AG10803 (cell line): Measurements from ENCODE around the gene BDKRB2.

Experiments used
- DNase-seq: peaks from one replicate; pipeline ENCODE4 v3.0.0; 2010; ENCODE audit warnings: low read depth
- H3K4me3 ChIP-seq: 2 replicates; pipeline ENCODE4 v1.5.1; 2011; ENCODE audit warnings: mild to moderate bottlenecking, low read length, control low read depth
- CTCF ChIP-seq: conservative IDR thresholded peaks from 2 replicates; pipeline ENCODE4 v1.5.1; 2011; ENCODE audit warnings: mild to moderate bottlenecking, low read length, control low read depth, inconsistent platforms

BDKRB2 gene

GRCh38 chr14:96207686-96208085 is 3.0 kb downstream of the BDKRB2 start:
- no peak for DNase-seq
- no peak overlapping the region for H3K4me3 ChIP-seq
- TF ChIP-seq CTCF, result no peak

GRCh38 chr14:96208739-96209138 is 4.1 kb downstream of the BDKRB2 start:
- H3K4me3 ChIP-seq, result no peak overlapping the region
- TF ChIP-seq CTCF, result no peak
- DNase-seq, result no peak

DNA sequence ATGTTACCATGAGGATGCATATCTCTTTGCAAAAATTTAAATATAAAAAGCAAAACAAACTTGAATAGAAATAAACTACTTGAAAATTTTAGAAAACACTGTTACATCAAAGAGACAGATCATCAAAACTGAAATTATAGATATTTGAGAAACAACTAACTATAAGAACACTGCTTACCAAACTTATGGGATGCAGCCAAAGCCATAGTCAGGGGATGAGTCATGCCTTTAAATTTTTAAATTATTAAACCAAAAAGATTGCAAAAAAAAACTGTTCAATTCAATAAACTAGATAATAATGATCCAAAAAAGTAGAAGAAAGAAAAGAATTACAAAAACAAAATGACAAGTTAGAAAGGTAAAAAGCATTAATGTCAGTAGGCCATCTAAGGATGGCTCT is 7.5 kb downstream of the BDKRB2 start:
- DNase-seq, result no peak
- TF ChIP-seq CTCF, result no peak
- no peak overlapping the region for H3K4me3 ChIP-seq

GRCh38 chr14:96212896-96213295 is 8.3 kb downstream of the BDKRB2 start:
- DNase-seq, result no peak
- TF ChIP-seq CTCF, result no peak
- H3K4me3 ChIP-seq, result no peak overlapping the region

- no peak for TF ChIP-seq CTCF
- no peak overlapping the region for H3K4me3 ChIP-seq
- no peak for DNase-seq
Observed at GRCh38 chr14:96213871-96214465, 9.3 kb downstream of the BDKRB2 start.

GRCh38 chr14:96214793-96215192 is 10.2 kb downstream of the BDKRB2 start:
- no peak for DNase-seq
- TF ChIP-seq CTCF, result no peak
- no peak overlapping the region for H3K4me3 ChIP-seq

GRCh38 chr14:96215452-96216244 is 11.0 kb downstream of the BDKRB2 start:
- no peak for TF ChIP-seq CTCF
- no peak for DNase-seq
- no peak overlapping the region for H3K4me3 ChIP-seq
